NCI-H1694 (cell line): ENCODE measurements around the gene PLCB1.
"Not testable (repeated sequence)": the region's sequence is repeated elsewhere in the genome, so short reads cannot be mapped to it uniquely, and the experiment has no call there.

Experiments
- DNase-seq: peaks from one replicate; lab custom pipeline; 2025; lab: John Stamatoyannopoulos, UW

PLCB1 gene

GRCh38 chr20:8602389-8603116, 470.5 kb downstream of the PLCB1 start:
- DNase-seq: no peak

- DNase-seq: no peak
Observed at GRCh38 chr20:8608470-8608869, 476.4 kb downstream of the PLCB1 start.

- DNase-seq: no peak
Observed at GRCh38 chr20:8616792-8617191, 484.7 kb downstream of the PLCB1 start.

- no peak for DNase-seq
Observed at GRCh38 chr20:8621001-8621400, 488.9 kb downstream of the PLCB1 start.

GRCh38 chr20:8624046-8624445, 492.0 kb downstream of the PLCB1 start:
- no peak for DNase-seq

- no peak for DNase-seq
Observed at GRCh38 chr20:8624616-8625015, 492.6 kb downstream of the PLCB1 start.

GRCh38 chr20:8627340-8628004, 495.4 kb downstream of the PLCB1 start:
- no peak for DNase-seq

- DNase-seq: no peak
Observed at GRCh38 chr20:8631271-8631670, 499.2 kb downstream of the PLCB1 start.

GRCh38 chr20:8633366-8633765, 501.3 kb downstream of the PLCB1 start:
- DNase-seq: no peak

GRCh38 chr20:8635048-8635572, 503.0 kb downstream of the PLCB1 start:
- no peak for DNase-seq

- DNase-seq: no peak
Observed at GRCh38 chr20:8635837-8636236, 503.8 kb downstream of the PLCB1 start.

GRCh38 chr20:8639112-8639778, 507.2 kb downstream of the PLCB1 start:
- DNase-seq: no peak

GRCh38 chr20:8640461-8640860, 508.4 kb downstream of the PLCB1 start:
- no peak for DNase-seq

- no peak for DNase-seq
Observed at GRCh38 chr20:8642247-8642646, 510.2 kb downstream of the PLCB1 start.

GRCh38 chr20:8644468-8644867, 512.4 kb downstream of the PLCB1 start:
- not testable (repeated sequence) for DNase-seq

GRCh38 chr20:8645326-8645725, 513.3 kb downstream of the PLCB1 start:
- DNase-seq: no peak

GRCh38 chr20:8646033-8646441, 514.0 kb downstream of the PLCB1 start:
- no peak for DNase-seq

GRCh38 chr20:8646716-8647115, 514.6 kb downstream of the PLCB1 start:
- no peak for DNase-seq

- no peak for DNase-seq
Observed at GRCh38 chr20:8647961-8648441, 515.9 kb downstream of the PLCB1 start.

GRCh38 chr20:8648466-8648865, 516.4 kb downstream of the PLCB1 start:
- DNase-seq: no peak

- no peak for DNase-seq
Observed at GRCh38 chr20:8652396-8652795, 520.3 kb downstream of the PLCB1 start.

GRCh38 chr20:8654486-8654885, 522.4 kb downstream of the PLCB1 start:
- no peak for DNase-seq

- DNase-seq: no peak
Observed at GRCh38 chr20:8656335-8656734, 524.3 kb downstream of the PLCB1 start.
